PC-3 (cell line): ENCODE results near the gene CREB3L4. TPM values are rescaled to one million over a fixed set of nuclear protein-coding genes. Genes with fewer than 3 reads are reported as not detected.

ENCODE experiments used
- ATAC-seq: fragments of 200-7000 bp; cut with Tn5 transposase; 2 replicates; pipeline ENCODE4 v1.9.1; 2020; ENCODE audit warnings: mild to moderate bottlenecking, moderate library complexity
- BruUV-seq: library from RNA; stranded (reverse); fragments of 400-500 nt; replicated peaks from 2 replicates; lab custom pipeline; 2021; lab: Mats Ljungman, UMichigan
- CTCF ChIA-PET: fragments of 300-600 bp; sonication (Branson Sonifier 250); formaldehyde crosslinking; loops from one replicate; lab custom pipeline; 2022; ENCODE audit warnings: antibody characterized with exemption; lab: Charles Lee
- POLR2A ChIA-PET: fragments of 300-600 bp; sonication (Branson Sonifier 250); formaldehyde crosslinking; loops from one replicate; lab custom pipeline; 2022; ENCODE audit warnings: antibody characterized with exemption; ENCODE audit not compliant: unreplicated experiment; lab: Charles Lee
- DNase-seq: peaks from one replicate; pipeline ENCODE4 v3.0.0-alpha.2; 2015
- H2AFZ ChIP-seq: fragments of 300-600 bp; sonication (generic); 2 replicates; pipeline ENCODE4 v1.6.0; 2016; ENCODE audit warnings: antibody characterized with exemption, low read length
- H3F3A ChIP-seq: fragments of 300-600 bp; sonication (generic); one replicate; pipeline ENCODE4 v1.6.0; 2017; ENCODE audit warnings: antibody characterized with exemption, low read length, control low read depth, mild to moderate bottlenecking; ENCODE audit not compliant: unreplicated experiment
- H3K27ac ChIP-seq: fragments of 300-600 bp; sonication (generic); 2 replicates; pipeline ENCODE4 v1.5.1; 2016; ENCODE audit warnings: mild to moderate bottlenecking, low read length
- H3K27me3 ChIP-seq: fragments of 300-600 bp; sonication (generic); 2 replicates; pipeline ENCODE4 v1.6.1; 2016; ENCODE audit warnings: low read length, mixed read lengths
- H3K36me3 ChIP-seq: fragments of 300-600 bp; sonication (generic); 2 replicates; pipeline ENCODE4 v1.6.1; 2016; ENCODE audit warnings: low read depth, mixed run types, low read length, mixed read lengths
- H3K4me1 ChIP-seq: fragments of 300-600 bp; sonication (generic); 2 replicates; pipeline ENCODE4 v1.5.1; 2016; ENCODE audit warnings: low read length; ENCODE audit not compliant: insufficient read depth
- H3K4me2 ChIP-seq: fragments of 300-600 bp; sonication (generic); 2 replicates; pipeline ENCODE4 v1.6.0; 2016; ENCODE audit warnings: low read length
- H3K4me3 ChIP-seq: fragments of 300-600 bp; sonication (generic); 2 replicates; pipeline ENCODE4 v1.5.1; 2016; ENCODE audit warnings: mild to moderate bottlenecking, low read length, mixed read lengths
- H3K79me2 ChIP-seq: fragments of 300-600 bp; sonication (generic); 2 replicates; pipeline ENCODE4 v1.6.1; 2017; ENCODE audit warnings: low read length, mixed read lengths
- H3K9ac ChIP-seq: fragments of 300-600 bp; sonication (generic); 2 replicates; pipeline ENCODE4 v1.6.0; 2016; ENCODE audit warnings: mild to moderate bottlenecking, low read length
- H3K9me2 ChIP-seq: fragments of 300-600 bp; sonication (generic); replicated peaks from 2 replicates; pipeline ENCODE4 v1.6.1; 2016; ENCODE audit warnings: mixed run types, low read length, mixed read lengths
- H3K9me3 ChIP-seq: fragments of 300-600 bp; sonication (generic); 2 replicates; pipeline ENCODE4 v1.6.1; 2016; ENCODE audit warnings: low read length, mixed read lengths
- H4K20me1 ChIP-seq: fragments of 300-600 bp; sonication (generic); 2 replicates; pipeline ENCODE4 v1.6.1; 2016; ENCODE audit warnings: low read length, mixed read lengths
- CTCF ChIP-seq: fragments of 300-600 bp; sonication (generic); conservative IDR thresholded peaks from 2 replicates; pipeline ENCODE4 v1.5.1; 2017; ENCODE audit warnings: antibody characterized with exemption, low read depth, mild to moderate bottlenecking, low read length
- EZH2 ChIP-seq: fragments of 300-600 bp; sonication (generic); IDR thresholded peaks from one replicate; pipeline ENCODE4 v1.6.1; 2017; ENCODE audit warnings: antibody characterized with exemption, mild to moderate bottlenecking, low read length; ENCODE audit not compliant: unreplicated experiment
- EZH2phosphoT487 ChIP-seq: fragments of 300-600 bp; sonication (generic); IDR thresholded peaks from 2 replicates; pipeline ENCODE4 v1.6.1; 2018; ENCODE audit warnings: mild to moderate bottlenecking, antibody characterized with exemption, low read length, borderline replicate concordance
- intact Hi-C: fragments of 100-400 bp; cut with micrococcal nuclease; formaldehyde crosslinking; loops from 2 replicates; pipeline ENCODE4 v1.9.0; 2023
- total RNA-seq: library from RNA; depleted of rRNA; stranded (reverse); fragments of >200 nt; gene quantifications from 2 replicates; pipeline ENCODE4 v1.2.3, GENCODE V29; 2014

The CREB3L4 gene
- total RNA-seq, 1 experiment from 2014 or later = 28.7 TPM

- no peaks in the 10 kb centered on the region for H3K27me3 ChIP-seq
- no peak overlapping the region for H3K27ac ChIP-seq
- no peaks in the 10 kb centered on the region for H3F3A ChIP-seq
- ATAC-seq (no peak), DNase-seq (no peak)
- H3K9me2 ChIP-seq = no peaks in the 10 kb centered on the region
- H2AFZ ChIP-seq = no peak overlapping the region
- peaks cover 19% of the 10 kb centered on the region for H3K79me2 ChIP-seq
- POLR2A ChIA-PET = interaction anchor here (0.6 kb wide), 1 partner anchor 23 kb away, joined by 6 read pairs; the partner anchor contains the start of gene SLC39A1
- intact Hi-C loops = no loop called here
- H3K36me3 ChIP-seq = peaks cover 5% of the 10 kb centered on the region; the same call in 1 of the 2 replicates
- no TSS peak for BruUV-seq
- CTCF ChIA-PET = no interaction called here
- H3K9me3 ChIP-seq = no peaks in the 10 kb centered on the region
- no peak overlapping the region for H3K4me3 ChIP-seq
- TF ChIP-seq CTCF (no peak), EZH2phosphoT487 (no peak), EZH2 (no peak)
- no peak overlapping the region for H3K9ac ChIP-seq
- H4K20me1 ChIP-seq = no peaks in the 10 kb centered on the region
- no peak overlapping the region for H3K4me2 ChIP-seq
- H3K4me1 ChIP-seq = peaks cover 9% of the 10 kb centered on the region
Measured at GRCh38 chr1:153940756-153941155, 26.9 kb upstream of the CREB3L4 start.

GRCh38 chr1:153941826-153942725 lies 25.6 kb upstream of the CREB3L4 start:
- intact Hi-C loops = no loop called here
- ChIA-PET CTCF (no interaction called here), POLR2A (no interaction called here)
- TF ChIP-seq EZH2 = no peak
- no peak for TF ChIP-seq EZH2phosphoT487
- TF ChIP-seq CTCF = no peak
- Histone ChIP-seq H3K9me3 (no peaks in the 10 kb centered on the region), H3K27ac (no peak overlapping the region), H3K9me2 (no peaks in the 10 kb centered on the region), H3K4me2 (no peak overlapping the region), H3K79me2 (peaks cover 23% of the 10 kb centered on the region), H3K4me1 (peaks cover 13% of the 10 kb centered on the region), H4K20me1 (no peaks in the 10 kb centered on the region), H3F3A (no peaks in the 10 kb centered on the region), H2AFZ (no peak overlapping the region), H3K36me3 (no peaks in the 10 kb centered on the region; the same call in 1 of the 2 replicates), H3K4me3 (no peak overlapping the region), H3K9ac (no peak overlapping the region), H3K27me3 (no peaks in the 10 kb centered on the region)
- DNase-seq (no peak), ATAC-seq (no peak)
- BruUV-seq = no TSS peak
